Heart left ventricle (tissue), 16 donors: ENCODE data around the gene COL11A2. TPM values are rescaled to one million over a fixed set of nuclear protein-coding genes. Genes with fewer than 3 reads are reported as not detected.
A peak's percentile ranks its signal among the peaks of the same experiment; 100 is the strongest.

Source experiments
- ATAC-seq, 4 donors: fragments of 200-7000 bp; cut with Tn5 transposase; one replicate each; pipeline ENCODE4 v1.9.1; 2020 to 2022; ENCODE audit warnings: moderate library complexity in 4 of 4, mild to moderate bottlenecking in 3 of 4, moderate number of reproducible peaks in 1 of 4
- DNase-seq, 5 donors: peaks; one replicate each; pipeline ENCODE4 v3.0.0-alpha.2; 2020
- H3K27ac ChIP-seq, 12 donors: fragments of 200-600 bp; sonication (generic) in 4 of 12; one replicate each; pipeline versions ENCODE4 v1.5.0 to v1.8.0; 2016 to 2022; ENCODE audit warnings: mild to moderate bottlenecking in 2 of 12
- H3K27me3 ChIP-seq, 9 donors: fragments of 200-600 bp; sonication (generic) in 2 of 9; one replicate each; pipeline versions ENCODE4 v1.5.1 to v1.8.0; 2016 to 2022; ENCODE audit warnings: mild to moderate bottlenecking in 3 of 9
- H3K36me3 ChIP-seq, 9 donors: fragments of 200-600 bp; sonication (generic) in 2 of 9; one replicate each; pipeline versions ENCODE4 v1.5.0 to v1.8.0; 2018 to 2022; ENCODE audit warnings: mild to moderate bottlenecking in 2 of 9
- H3K4me1 ChIP-seq, 12 donors: fragments of 200-600 bp; sonication (generic) in 4 of 12; one replicate each; pipeline versions ENCODE4 v1.5.0 to v1.8.0; 2016 to 2022; ENCODE audit warnings: mild to moderate bottlenecking in 3 of 12
- H3K4me3 ChIP-seq, 12 donors: fragments of 200-600 bp; sonication (generic) in 4 of 12; one replicate each; pipeline versions ENCODE4 v1.5.0 to v1.8.0; 2017 to 2022; ENCODE audit warnings: mild to moderate bottlenecking in 9 of 12, moderate library complexity in 4 of 12
- H3K9me3 ChIP-seq, 12 donors: fragments of 200-600 bp; sonication (generic) in 4 of 12; one replicate each; pipeline versions ENCODE4 v1.5.0 to v1.8.0; 2016 to 2022; ENCODE audit warnings: mild to moderate bottlenecking in 1 of 12
- CTCF ChIP-seq, 12 donors: fragments of 200-600 bp; sonication (generic) in 4 of 12; IDR thresholded peaks; one replicate each; pipeline versions ENCODE4 v1.5.0 to v1.8.0; 2018 to 2022; ENCODE audit warnings: antibody characterized with exemption in 12 of 12, mild to moderate bottlenecking in 5 of 12
- POLR2A ChIP-seq, 2 donors: fragments of 450-650 bp; IDR thresholded peaks; one replicate each; pipeline ENCODE4 v1.6.1; 2017; ENCODE audit warnings: antibody characterized with exemption in 2 of 2, mild to moderate bottlenecking in 2 of 2, moderate library complexity in 2 of 2
- WGBS, 4 donors: extraction: QIAGEN DNeasy Blood & Tissue Kit in 2 of 4; methylation state at CpG; one replicate each; pipeline versions ENCODE4 v1.1.5 to v1.1.7; 2013 to 2018; 5-methylcytosine and 5-hydroxymethylcytosine counted together
- intact Hi-C, 10 donors: fragments of 100-400 bp; cut with DNase I; formaldehyde crosslinking; loops; one replicate each; pipeline versions ENCODE4 v1.11.1 to v1.14.2; 2022
- polyA plus RNA-seq, 2 donors: library from polyadenylated mRNA; stranded (reverse); fragments of 200-250 nt; gene quantifications; one replicate each; pipeline ENCODE4 v1.2.3, GENCODE V29; 2013
- total RNA-seq, 9 donors: library from RNA; depleted of rRNA in 2 of 9; stranded (reverse); fragments of >200 nt in 2 of 9; fragmentation: NEBNext Ultra II Directional in 3 of 9; extraction: Animal tissue kit (Norgen Biotek cat#: 25700) in 3 of 9; gene quantifications; one replicate each; pipeline versions ENCODE4 v1.1.0 to v1.2.4, GENCODE V29; 2016 to 2023
- donor health status: ischemic (EF 13 %, LVEDD 7.1; RV severe dilation, severe dysfunction).
- donor health status: healthy with polysubstance abuse.
- donor health status: DM: no; HTN: yes; CAD: no.
- donor health status: DM: no; HTN: no; CAD: no.
- donor health status: ischemic (EF 25% LVEDD 6.9; RV normal size, moderate dysfunction).
- donor health status: ischemic (EF 25% LVEDD 5.7; RV mildly dilated, moderate dysfunction).
- donor health status: healthy.
- donor health status: DM: yes; HTN: yes; CAD: no.
- donor health status: ischemic (EF 35%, LVEDD 5.7; RV mildly dilated, moderate dysfunction).
- donor health status: nonischemic (EF 11% LVEDD 7.7; RV severe dilation, severe dysfunction).
- donor health status: DM: yes; HTN: yes; CAD: no.
- donor health status: PGD.
- donor health status: ischemic (EF 29% LVEDD 5.4; RV normal size, mild dysfunction).
- donor health status: nonischemic (EF 23%, LVEDD 6.1; RV moderate dilation, normal function).

COL11A2 gene
- total and polyA plus RNA-seq, 11 donors, result 0.39 to 4.9 (median 0.93) TPM

GRCh38 chr6:33189164-33189563, 3.1 kb downstream of the COL11A2 start:
- TF ChIP-seq CTCF (IDR thresholded peaks at IDR 0.05) (no peak), POLR2A (IDR thresholded peaks at IDR 0.05) (no peak)
- WGBS, 4 donors, result 89 to 92% (median 91%) methylated on average over 8 of the region's 8 CpGs
- H3K4me3 ChIP-seq, result no peak overlapping the region
- H3K36me3 ChIP-seq, result peaks cover 0 to 5% (median 2%) of the 10 kb centered on the region in 9 donors
- DNase-seq (peak in 1 of 5 donors; percentile 48), ATAC-seq (no peak)
- peaks cover 0 to 29% (median 17%) of the 10 kb centered on the region in 12 donors for H3K4me1 ChIP-seq
- H3K9me3 ChIP-seq, result no peaks in the 10 kb centered on the region
- intact Hi-C loops, result no loop called here
- H3K27ac ChIP-seq, result no peak overlapping the region
- H3K27me3 ChIP-seq, result peaks cover 0 to 21% (median 0%) of the 10 kb centered on the region in 9 donors

GRCh38 chr6:33187809-33188208, 4.5 kb downstream of the COL11A2 start:
- no peaks in the 10 kb centered on the region for H3K36me3 ChIP-seq
- H3K4me3 ChIP-seq, result no peak overlapping the region
- WGBS, 4 donors, result 91 to 95% (median 92%) methylated on average over 1 of the region's 1 CpG
- intact Hi-C loops, result no loop called here
- no peaks in the 10 kb centered on the region for H3K9me3 ChIP-seq
- TF ChIP-seq CTCF (IDR thresholded peaks at IDR 0.05), result no peak
- TF ChIP-seq POLR2A (IDR thresholded peaks at IDR 0.05), result no peak
- no peak for ATAC-seq
- H3K4me1 ChIP-seq, result peaks cover 0 to 24% (median 13%) of the 10 kb centered on the region in 12 donors
- H3K27ac ChIP-seq, result no peak overlapping the region
- no peak for DNase-seq
- H3K27me3 ChIP-seq, result peaks cover 0 to 21% (median 0%) of the 10 kb centered on the region in 9 donors

- 76 to 94% (median 91%) methylated on average over 4 of the region's 4 CpGs for WGBS, 4 donors
- peaks cover 0 to 3% (median 0%) of the 10 kb centered on the region in 9 donors for H3K27me3 ChIP-seq
- ATAC-seq, result no peak
- H3K4me3 ChIP-seq, result no peak overlapping the region
- no peaks in the 10 kb centered on the region for H3K9me3 ChIP-seq
- intact Hi-C loops, result no loop called here
- DNase-seq, result no peak
- H3K27ac ChIP-seq, result no peak overlapping the region
- H3K36me3 ChIP-seq, result no peaks in the 10 kb centered on the region
- H3K4me1 ChIP-seq, result peaks cover 0 to 13% (median 0%) of the 10 kb centered on the region in 12 donors
- TF ChIP-seq CTCF (IDR thresholded peaks at IDR 0.05), result no peak
Measured at GRCh38 chr6:33185654-33186187, 6.5 kb downstream of the COL11A2 start.

- Histone ChIP-seq H3K27me3 (no peaks in the 10 kb centered on the region), H3K36me3 (no peaks in the 10 kb centered on the region), H3K27ac (no peak overlapping the region), H3K4me1 (peaks cover 0 to 13% (median 0%) of the 10 kb centered on the region in 12 donors), H3K9me3 (no peaks in the 10 kb centered on the region), H3K4me3 (no peak overlapping the region)
- TF ChIP-seq POLR2A (IDR thresholded peaks at IDR 0.05) (no peak), CTCF (IDR thresholded peaks at IDR 0.05) (no peak)
- 86 to 91% (median 88%) methylated on average over 6 to 9 of the region's 9 CpGs for WGBS, 4 donors
- intact Hi-C loops, result no loop called here
- DNase-seq (peak in 1 of 5 donors; percentile 42), ATAC-seq (no peak)
Measured at GRCh38 chr6:33185190-33185589, 7.1 kb downstream of the COL11A2 start.
